Hepatocyte (in vitro differentiated cells): Measurements from ENCODE around the gene TXNRD2.
"Not testable (repeated sequence)": the region's sequence is repeated elsewhere in the genome, so short reads cannot be mapped to it uniquely, and the experiment has no call there.

Experiments used
- CTCF ChIP-seq: fragments of 200-600 bp; sonication (generic); IDR thresholded peaks from 2 replicates; pipeline ENCODE4 v1.5.1; 2016; ENCODE audit warnings: antibody characterized with exemption, mild to moderate bottlenecking; ENCODE audit not compliant: poor library complexity
- EZH2 ChIP-seq: fragments of 200-600 bp; sonication (generic); IDR thresholded peaks from 2 replicates; pipeline ENCODE4 v1.6.1; 2016; ENCODE audit warnings: antibody characterized with exemption, mild to moderate bottlenecking, borderline replicate concordance

DNA sequence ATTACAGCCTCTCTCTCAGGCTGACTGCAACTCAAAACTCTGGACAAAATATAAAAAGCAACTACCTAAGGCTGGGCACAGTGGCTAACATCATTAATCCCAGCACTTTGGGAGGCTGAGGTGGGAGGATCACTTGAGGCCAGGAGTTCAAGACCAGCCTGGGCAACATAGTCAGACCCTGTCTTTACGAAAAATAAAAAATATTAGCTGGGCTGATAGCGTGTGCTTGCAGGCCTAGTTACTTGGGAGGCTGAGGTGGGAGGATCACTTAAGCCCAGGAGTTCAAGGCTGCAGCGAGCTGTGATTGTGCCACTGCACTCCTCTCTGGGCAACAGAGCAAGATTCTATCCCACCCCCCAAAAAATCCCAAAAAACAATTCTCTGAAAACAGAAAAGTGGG lies 109.6 kb downstream of the TXNRD2 start:
- TF ChIP-seq CTCF, EZH2: not testable (repeated sequence)
